ENCODE results near the gene FKBP9.

The FKBP9 gene

DNA sequence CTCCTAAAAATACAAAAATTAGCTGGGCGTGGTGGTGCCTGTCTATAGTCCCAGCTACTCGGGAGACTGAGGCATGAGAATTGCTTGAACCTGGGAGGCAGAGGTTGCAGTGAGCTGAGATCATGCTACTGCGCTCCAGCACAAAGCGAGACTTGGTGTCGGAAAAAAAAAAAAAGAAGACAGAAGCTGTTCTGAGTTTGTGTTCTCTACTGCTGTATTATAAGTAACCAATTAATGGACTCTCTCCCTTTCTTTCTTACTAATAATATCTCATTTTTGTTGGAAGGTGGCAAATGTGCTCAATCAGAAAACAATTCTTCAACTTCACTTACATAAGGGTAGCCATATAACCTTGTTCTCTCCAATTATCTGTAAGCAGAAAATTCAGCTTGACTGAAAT is 97.9 kb downstream of the FKBP9 start:
- H3K27me3 ChIP-seq (ENCODE audit: control insufficient read depth in 2 of 2, insufficient read depth in 2 of 2, low read length in 2 of 2), result no peaks in the 10 kb centered on the region
- no peaks in the 10 kb centered on the region for H3K9me3 ChIP-seq (ENCODE audit: control insufficient read depth in 2 of 2, low read length in 2 of 2)
- no peak overlapping the region for H3K27ac ChIP-seq (ENCODE audit: low read depth in 2 of 2, low read length in 2 of 2)
- peaks cover 4 to 5% of the 10 kb centered on the region in 2 donors for H3K4me1 ChIP-seq (ENCODE audit: control insufficient read depth in 2 of 2, insufficient read depth in 2 of 2, low read length in 2 of 2)
- H3K9ac ChIP-seq (ENCODE audit: low read depth in 1 of 2, low read length in 2 of 2), result no peak overlapping the region
- no peaks in the 10 kb centered on the region for H3K36me3 ChIP-seq (ENCODE audit: control insufficient read depth in 2 of 2, insufficient read depth in 2 of 2, low read length in 2 of 2)
- H3K4me3 ChIP-seq (ENCODE audit: low read length in 2 of 2), result no peak overlapping the region
